Breast epithelium (tissue), 4 donors: ENCODE results near the gene LSAMP. TPM values are rescaled to one million over a fixed set of nuclear protein-coding genes. Genes with fewer than 3 reads are reported as not detected.

Experiments used
- DNase-seq, 2 donors: peaks; one replicate each; pipeline ENCODE4 v3.0.0-alpha.2; 2019; ENCODE audit warnings: low spot score in 2 of 2
- H3K27ac ChIP-seq, 2 donors: fragments of 200-600 bp; sonication (generic) in 1 of 2; one replicate each; pipeline ENCODE4 v1.5.1; 2016 to 2019; ENCODE audit warnings: mild to moderate bottlenecking in 1 of 2
- H3K27me3 ChIP-seq, 2 donors: fragments of 200-600 bp; sonication (generic) in 1 of 2; one replicate each; pipeline versions ENCODE4 v1.5.1 to v1.6.0; 2017 to 2019; ENCODE audit warnings: control low read depth in 1 of 2, mild to moderate bottlenecking in 1 of 2
- H3K36me3 ChIP-seq: fragments of 200-600 bp; one replicate; pipeline ENCODE4 v1.5.1; 2019
- H3K4me1 ChIP-seq, 2 donors: fragments of 200-600 bp; sonication (generic); one replicate each; pipeline ENCODE4 v1.5.1; 2016 to 2019; ENCODE audit warnings: control low read depth in 1 of 2
- H3K4me3 ChIP-seq, 3 donors: fragments of 200-600 bp; sonication (generic); 1 replicate in 2 of 3; 2 replicates in 1 of 3; pipeline ENCODE4 v1.5.1; 2016 to 2019; ENCODE audit warnings: mild to moderate bottlenecking in 3 of 3, moderate library complexity in 2 of 3
- H3K9me3 ChIP-seq, 2 donors: fragments of 200-600 bp; sonication (generic) in 1 of 2; one replicate each; pipeline ENCODE4 v1.5.1; 2016 to 2019; ENCODE audit warnings: control low read depth in 1 of 2
- CTCF ChIP-seq, 3 donors: fragments of 450-650 bp; IDR thresholded peaks; one replicate each; pipeline ENCODE4 v1.5.1; 2016 to 2017; ENCODE audit warnings: antibody characterized with exemption in 3 of 3, mild to moderate bottlenecking in 3 of 3, moderate library complexity in 3 of 3
- POLR2A ChIP-seq: fragments of 450-650 bp; IDR thresholded peaks from one replicate; pipeline ENCODE4 v1.6.1; 2016; ENCODE audit warnings: antibody characterized with exemption, mild to moderate bottlenecking, moderate library complexity
- POLR2AphosphoS5 ChIP-seq, 3 donors: sonication (generic); formaldehyde crosslinking; IDR thresholded peaks; one replicate each; pipeline ENCODE4 v1.6.1; 2017; ENCODE audit warnings: antibody characterized with exemption in 3 of 3
- intact Hi-C: fragments of 100-400 bp; cut with DNase I; formaldehyde crosslinking; loops from one replicate; pipeline ENCODE4 v1.15.1; 2023; ENCODE audit warnings: low total_unique reads
- total RNA-seq, 3 donors: library from RNA; depleted of rRNA; stranded (reverse); fragments of >200 nt; gene quantifications; one replicate each; pipeline ENCODE4 v1.1.0, GENCODE V29; 2016

Gene LSAMP
- total RNA-seq, 3 donors from 2014 or later: 1.6 to 3.8 (median 3.5) TPM

- no peak for TF ChIP-seq CTCF (IDR thresholded peaks at IDR 0.05)
- TF ChIP-seq POLR2AphosphoS5 (IDR thresholded peaks at IDR 0.05): no peak
- no peak for TF ChIP-seq POLR2A
- Histone ChIP-seq H3K9me3 (no peaks in the 10 kb centered on the region), H3K27ac (no peak overlapping the region), H3K4me1 (no peaks in the 10 kb centered on the region), H3K4me3 (no peak overlapping the region), H3K27me3 (no peaks in the 10 kb centered on the region), H3K36me3 (no peaks in the 10 kb centered on the region)
- intact Hi-C loops: no loop called here
- DNase-seq: no peak
Measured at GRCh38 chr3:116028157-116028556, 417.1 kb downstream of the LSAMP start.

GRCh38 chr3:116020989-116021388 lies 424.3 kb downstream of the LSAMP start:
- Histone ChIP-seq H3K36me3 (no peaks in the 10 kb centered on the region), H3K4me3 (no peak overlapping the region), H3K27me3 (no peaks in the 10 kb centered on the region), H3K4me1 (no peaks in the 10 kb centered on the region), H3K9me3 (no peaks in the 10 kb centered on the region), H3K27ac (no peak overlapping the region)
- intact Hi-C loops: no loop called here
- TF ChIP-seq CTCF (IDR thresholded peaks at IDR 0.05): no peak
- TF ChIP-seq POLR2A: no peak
- TF ChIP-seq POLR2AphosphoS5 (IDR thresholded peaks at IDR 0.05): no peak
- no peak for DNase-seq

GRCh38 chr3:116020495-116020894 lies 424.8 kb downstream of the LSAMP start:
- Histone ChIP-seq H3K9me3 (no peaks in the 10 kb centered on the region), H3K27ac (no peak overlapping the region), H3K27me3 (no peaks in the 10 kb centered on the region), H3K4me3 (no peak overlapping the region), H3K4me1 (no peaks in the 10 kb centered on the region), H3K36me3 (no peaks in the 10 kb centered on the region)
- DNase-seq: no peak
- no peak for TF ChIP-seq CTCF (IDR thresholded peaks at IDR 0.05)
- no peak for TF ChIP-seq POLR2AphosphoS5 (IDR thresholded peaks at IDR 0.05)
- TF ChIP-seq POLR2A: no peak
- intact Hi-C loops: no loop called here

- H3K27ac ChIP-seq: no peak overlapping the region
- no peak for DNase-seq
- H3K9me3 ChIP-seq: no peaks in the 10 kb centered on the region
- intact Hi-C loops: no loop called here
- no peaks in the 10 kb centered on the region for H3K4me1 ChIP-seq
- no peak overlapping the region for H3K4me3 ChIP-seq
- no peak for TF ChIP-seq CTCF (IDR thresholded peaks at IDR 0.05)
- no peak for TF ChIP-seq POLR2AphosphoS5 (IDR thresholded peaks at IDR 0.05)
- TF ChIP-seq POLR2A: no peak
- no peaks in the 10 kb centered on the region for H3K27me3 ChIP-seq
- no peaks in the 10 kb centered on the region for H3K36me3 ChIP-seq
Measured at GRCh38 chr3:116019254-116019763, 426.0 kb downstream of the LSAMP start.

GRCh38 chr3:116018646-116019045 lies 426.6 kb downstream of the LSAMP start:
- Histone ChIP-seq H3K36me3 (no peaks in the 10 kb centered on the region), H3K27ac (no peak overlapping the region), H3K27me3 (no peaks in the 10 kb centered on the region), H3K4me3 (no peak overlapping the region), H3K4me1 (no peaks in the 10 kb centered on the region), H3K9me3 (no peaks in the 10 kb centered on the region)
- intact Hi-C loops: no loop called here
- TF ChIP-seq POLR2A (no peak), CTCF (IDR thresholded peaks at IDR 0.05) (no peak), POLR2AphosphoS5 (IDR thresholded peaks at IDR 0.05) (no peak)
- DNase-seq: no peak
